NCI-H187 treated with DMSO at 0.1 percent for 48 hours (cell line): Measurements from ENCODE around the gene ERC2.
"Not testable (repeated sequence)": the region's sequence is repeated elsewhere in the genome, so short reads cannot be mapped to it uniquely, and the experiment has no call there.

ENCODE experiments used
- DNase-seq: peaks from one replicate; lab custom pipeline; 2025; lab: John Stamatoyannopoulos, UW

The ERC2 gene

DNA sequence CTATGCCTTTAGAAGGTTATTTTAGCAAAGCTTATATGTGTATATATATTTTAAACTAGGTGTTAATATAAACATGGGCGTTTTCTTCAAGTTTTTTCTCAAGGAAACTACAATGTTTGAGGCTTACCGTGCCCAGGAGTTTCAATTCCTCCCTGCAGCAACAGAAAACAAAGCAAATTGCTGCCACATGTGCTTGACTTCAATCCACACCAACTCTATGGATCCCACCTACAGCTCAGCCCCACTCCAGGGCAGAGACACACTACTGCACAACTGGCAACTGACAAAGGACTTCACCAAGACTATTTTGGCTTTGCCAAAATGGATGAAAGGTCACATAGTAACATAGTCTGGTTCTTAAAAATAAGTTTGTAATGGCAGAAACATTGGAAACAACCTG, 346.6 kb downstream of the ERC2 start:
- no peak for DNase-seq

DNA sequence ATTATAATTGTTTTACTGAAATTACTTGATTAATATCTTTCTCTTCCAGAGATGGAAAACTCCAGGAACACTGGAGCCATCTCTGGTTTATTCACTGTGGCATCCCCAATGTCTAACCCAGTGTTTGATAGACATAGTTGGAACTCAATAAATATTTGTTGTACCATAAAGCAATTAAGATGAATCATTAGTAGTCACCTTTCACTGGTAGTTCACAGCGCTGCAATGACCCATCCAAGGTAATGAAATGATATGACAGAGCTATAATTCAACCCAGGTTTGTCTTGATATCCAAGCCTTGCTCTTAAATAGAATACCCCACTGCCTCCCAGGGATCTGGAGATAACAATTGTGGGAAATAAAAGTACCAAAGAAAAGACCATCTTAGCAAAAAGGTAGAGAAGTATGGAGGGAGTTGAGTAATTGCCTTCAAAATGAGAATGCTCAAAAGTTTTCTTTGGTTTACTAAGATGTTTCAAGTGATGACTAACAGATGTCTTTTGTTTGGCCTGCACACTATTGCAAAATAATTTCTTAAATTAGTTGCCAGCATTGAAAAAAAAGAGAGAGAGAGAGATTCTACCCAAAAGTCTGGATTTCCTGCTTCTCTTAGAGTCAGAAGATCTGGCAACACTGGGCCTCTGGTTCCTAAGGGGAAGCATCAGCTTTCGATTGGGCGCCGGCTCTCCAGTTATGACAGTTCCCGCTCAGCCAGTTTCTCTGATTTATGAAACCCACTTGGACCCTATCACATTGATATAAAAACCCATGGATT, 348.5 kb downstream of the ERC2 start:
- no peak for DNase-seq

DNA sequence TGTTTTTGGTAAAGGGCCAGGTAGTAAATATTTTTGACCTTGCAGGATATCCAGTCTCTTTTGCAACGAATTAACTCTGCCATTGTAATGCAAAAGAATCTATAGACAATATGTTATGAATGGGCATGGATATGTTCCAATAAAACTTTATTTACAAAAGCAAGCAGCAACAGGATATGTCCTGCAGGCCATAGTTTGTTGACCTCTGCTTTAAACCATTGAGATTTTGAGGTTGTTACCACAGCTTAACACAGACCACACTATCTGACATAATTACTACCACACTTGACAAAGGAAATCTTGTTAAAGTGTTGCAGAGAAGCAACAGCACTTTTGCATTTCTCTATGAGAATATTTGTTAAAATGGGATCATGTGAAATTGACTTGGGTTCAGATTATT, 349.3 kb downstream of the ERC2 start:
- no peak for DNase-seq

DNA sequence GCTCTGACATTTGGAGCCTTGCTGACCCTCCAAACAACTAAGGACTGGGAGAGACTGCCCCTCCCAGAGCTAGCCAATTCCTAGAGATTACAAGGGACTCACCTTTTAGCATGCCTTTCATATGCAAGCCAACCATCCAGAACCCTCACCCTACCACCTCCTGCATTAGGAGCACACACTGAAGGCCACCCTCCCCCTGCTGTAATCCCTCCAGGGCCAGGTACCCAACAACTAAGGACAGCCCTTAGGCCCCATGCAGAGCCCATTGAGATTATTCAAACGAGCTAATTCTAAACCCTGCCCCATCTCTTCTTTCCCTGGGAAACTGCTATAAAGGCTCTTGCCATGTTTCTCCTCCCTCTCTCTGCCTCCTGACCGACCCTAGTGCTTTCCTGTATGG, 352.6 kb downstream of the ERC2 start:
- no peak for DNase-seq

DNA sequence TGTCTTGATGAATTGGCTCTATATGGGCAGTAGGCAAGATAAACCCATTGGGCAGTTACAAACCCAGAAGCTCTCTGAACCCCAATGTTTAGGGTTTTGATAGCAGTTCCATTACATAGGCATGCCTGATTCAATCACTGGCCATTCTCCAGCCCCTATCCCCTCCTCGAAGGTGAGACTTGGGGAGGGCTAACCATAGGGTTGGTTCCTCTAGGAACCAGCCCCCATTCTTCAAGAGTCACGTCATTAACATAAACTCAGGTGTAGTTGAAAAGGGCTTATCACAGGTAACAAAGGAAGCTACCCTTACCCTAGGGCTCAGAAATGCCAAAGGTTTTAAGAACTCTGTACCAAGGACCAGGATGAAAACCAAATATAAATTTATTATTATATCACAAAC, 353.1 kb downstream of the ERC2 start:
- DNase-seq, result no peak

DNA sequence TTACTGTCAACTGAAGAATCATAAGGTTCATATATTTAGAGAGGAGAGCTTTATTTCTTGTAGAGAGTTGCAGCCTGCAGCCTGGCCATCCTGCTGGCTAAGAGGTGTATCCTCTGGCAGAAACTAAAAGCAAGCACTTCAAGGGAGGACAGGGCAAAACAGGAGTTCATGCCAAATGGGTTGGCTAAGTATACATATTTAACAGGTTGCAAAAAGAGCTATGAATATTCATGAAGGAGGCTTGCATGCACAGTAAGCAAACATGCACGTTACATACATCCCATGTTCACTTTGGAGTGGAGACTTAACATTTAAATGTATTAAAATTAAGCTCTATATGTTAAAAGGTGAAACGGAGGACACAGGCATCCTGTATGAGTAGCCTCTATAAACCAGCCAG, 354.4 kb downstream of the ERC2 start:
- DNase-seq, result no peak

DNA sequence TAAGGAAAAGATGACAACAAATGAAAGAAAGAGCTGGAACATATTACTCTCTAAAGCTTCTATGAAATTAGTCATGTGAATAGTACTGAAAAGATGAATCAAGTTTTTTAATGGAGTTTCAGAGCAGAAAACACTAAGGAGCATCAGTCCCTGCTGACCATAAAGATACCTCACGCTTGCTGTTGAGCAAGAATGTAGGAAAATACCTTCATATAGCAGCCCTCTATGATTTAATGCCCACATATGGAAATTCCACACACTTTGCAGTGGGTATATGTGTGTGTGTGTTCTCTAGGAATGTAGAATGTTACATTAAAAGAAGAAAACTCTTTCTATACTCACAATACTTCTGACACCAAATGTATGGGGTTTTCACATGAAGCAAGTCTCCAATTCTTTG, 355.0 kb downstream of the ERC2 start:
- no peak for DNase-seq

DNA sequence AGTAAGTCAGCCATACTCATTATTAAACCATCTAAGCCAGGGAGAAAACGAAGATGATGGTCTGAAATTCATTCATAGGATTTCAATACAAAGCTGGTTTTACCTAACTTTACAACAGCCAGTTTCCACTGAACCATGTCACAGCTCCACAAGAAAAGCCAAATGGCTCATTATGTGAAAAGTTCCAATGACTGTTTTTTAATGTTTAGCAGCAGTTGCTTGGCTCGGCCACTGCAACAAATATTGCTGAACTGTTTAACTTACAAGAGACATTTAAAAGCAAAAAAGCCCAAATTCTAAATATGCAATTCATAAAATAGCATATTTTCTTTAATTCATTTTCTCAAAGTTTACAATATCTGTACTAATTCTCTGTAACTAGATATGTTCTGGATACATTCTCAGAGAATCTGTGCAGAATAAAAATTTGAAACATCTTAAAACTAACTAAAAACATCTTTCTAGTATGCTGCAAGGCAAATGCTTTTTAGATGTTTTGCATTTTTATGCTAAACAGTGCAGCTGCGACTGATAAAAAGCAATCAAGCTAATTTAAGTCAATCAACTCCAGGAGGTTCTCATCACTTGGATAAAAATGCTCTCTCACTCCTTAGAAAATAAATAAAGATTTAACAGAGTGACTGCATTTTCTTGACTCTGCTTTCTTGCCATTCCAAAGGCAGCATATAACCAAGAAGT, 356.5 kb downstream of the ERC2 start:
- DNase-seq, result no peak

DNA sequence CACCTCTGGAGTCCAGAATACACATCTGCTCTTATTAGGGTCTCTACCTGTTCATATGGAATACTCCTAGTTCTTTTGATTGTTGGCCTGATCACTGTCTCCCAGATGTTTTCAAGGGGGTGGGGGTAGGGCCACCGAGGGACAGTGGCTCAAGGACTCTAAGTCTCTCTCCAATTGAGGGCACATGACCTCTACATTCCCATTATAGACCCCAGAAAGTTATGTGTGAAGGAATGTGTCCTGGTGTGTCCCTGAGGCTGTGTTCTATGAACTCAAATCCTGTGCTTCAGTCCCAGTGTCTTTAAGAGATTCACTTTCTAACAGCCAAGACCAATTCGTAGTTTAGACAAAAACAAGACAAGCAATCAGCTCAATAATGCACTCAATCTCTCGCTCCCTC, 357.4 kb downstream of the ERC2 start:
- no peak for DNase-seq

DNA sequence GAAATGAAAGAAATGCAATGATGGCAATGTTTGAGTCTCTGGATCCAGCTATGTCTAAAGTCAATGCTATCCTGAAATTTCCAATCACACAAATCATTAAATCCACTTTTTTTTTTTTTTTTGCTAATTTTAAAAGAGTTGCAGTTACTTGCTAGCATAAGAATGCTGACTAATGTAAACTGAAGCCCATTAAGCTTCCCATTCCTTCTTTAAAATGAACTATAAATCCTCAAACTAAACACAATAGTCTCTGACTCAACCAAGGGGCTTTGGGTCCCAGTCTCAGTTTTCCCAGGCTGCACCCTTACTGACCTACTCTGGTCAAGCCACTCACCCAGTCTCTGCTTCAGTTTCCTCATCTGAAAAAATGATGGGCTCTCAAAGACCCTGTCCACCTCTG, 361.1 kb downstream of the ERC2 start:
- no peak for DNase-seq

DNA sequence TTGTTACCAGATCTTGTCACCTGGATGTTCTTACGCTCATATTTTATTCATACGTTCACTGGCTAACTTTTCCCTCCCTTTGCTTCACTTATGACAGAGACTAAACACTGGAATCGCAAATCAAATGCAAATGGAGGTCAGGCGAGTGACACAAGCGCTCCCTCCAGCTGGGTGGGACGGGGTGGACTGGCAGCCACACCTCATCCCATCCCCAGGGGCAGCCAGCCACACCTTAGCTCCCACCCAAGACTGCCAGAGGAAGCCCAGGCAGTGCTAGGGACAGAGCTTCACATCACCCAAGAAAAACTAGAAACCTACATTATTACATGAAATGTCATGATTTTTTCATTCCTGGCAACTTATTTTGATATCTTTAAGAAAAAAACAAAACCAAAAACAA, 366.2 kb downstream of the ERC2 start:
- DNase-seq, result no peak

DNA sequence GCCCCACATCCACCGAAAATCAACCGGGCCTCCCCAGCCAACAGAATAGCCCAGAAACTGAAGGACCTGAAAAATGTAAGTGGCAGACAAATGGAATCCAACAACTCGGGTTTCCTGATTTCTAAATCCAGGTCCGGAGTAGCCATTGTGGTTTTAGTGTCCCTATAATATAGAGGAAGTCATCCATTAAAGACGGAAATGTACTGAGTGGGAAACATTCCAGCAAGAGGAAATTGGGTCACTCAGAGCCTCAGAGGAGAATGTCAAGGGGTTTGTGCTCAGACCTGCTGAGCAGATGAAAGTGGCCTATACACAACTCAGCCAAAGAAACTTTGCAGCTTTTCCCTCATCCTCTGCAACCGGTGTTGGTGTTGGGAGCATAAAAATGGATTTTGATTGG, 366.7 kb downstream of the ERC2 start:
- no peak for DNase-seq

DNA sequence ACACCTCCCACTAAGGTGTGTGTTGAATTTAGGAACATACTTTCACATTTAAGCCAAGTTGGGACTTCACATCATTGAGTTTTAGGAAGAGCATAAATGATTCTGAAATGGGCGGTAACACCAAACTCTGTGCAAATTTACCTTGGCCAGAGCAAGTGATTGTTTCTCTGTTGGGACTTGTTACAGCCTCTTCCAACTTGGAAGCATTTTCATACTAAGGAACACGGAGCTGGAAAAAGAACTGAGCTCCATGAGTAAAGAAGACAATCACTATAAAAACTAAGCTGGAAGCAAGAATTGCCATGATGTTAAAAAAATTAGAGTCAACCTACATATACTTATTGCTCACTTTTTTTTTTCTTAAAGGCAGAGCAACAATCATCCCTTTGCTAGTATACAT, 371.3 kb downstream of the ERC2 start:
- no peak for DNase-seq

DNA sequence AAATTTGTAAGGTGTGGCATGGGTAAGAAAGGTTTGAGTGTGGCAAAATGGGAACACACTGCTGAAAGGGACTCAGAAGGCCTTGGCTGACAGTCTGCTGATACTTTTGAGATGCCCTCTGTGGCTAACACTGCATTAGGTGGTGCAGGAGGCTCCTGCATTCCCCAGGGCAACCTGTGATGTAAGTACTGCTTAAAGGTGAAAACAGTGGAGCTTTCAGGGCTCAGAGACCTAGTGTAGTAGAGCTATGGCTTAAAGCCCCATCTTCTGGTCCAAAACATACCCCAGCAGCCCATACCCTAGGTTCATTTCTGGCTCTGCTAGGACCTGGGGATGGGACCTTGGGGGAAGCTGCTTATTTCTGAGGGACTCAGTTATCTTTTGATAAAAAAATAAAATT, 374.1 kb downstream of the ERC2 start:
- DNase-seq, result no peak

DNA sequence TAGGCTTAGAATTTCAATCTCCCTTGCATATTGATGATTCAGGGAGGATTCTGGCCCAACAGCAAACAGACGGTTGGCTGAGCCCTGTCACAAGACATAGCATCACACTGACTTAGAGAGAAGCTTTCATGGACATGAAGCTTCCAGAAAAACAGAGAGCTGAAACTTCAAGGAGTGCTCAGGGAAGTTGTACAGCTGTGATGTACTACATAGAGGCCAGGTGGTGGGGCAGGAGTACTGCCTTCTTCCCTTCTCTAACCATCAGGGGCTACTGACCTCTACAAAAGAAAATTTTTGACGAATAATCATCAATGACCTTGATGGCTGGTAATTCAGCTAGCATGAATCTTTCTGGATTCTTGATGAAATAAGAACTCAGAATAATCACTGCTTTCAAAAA, 378.5 kb downstream of the ERC2 start:
- DNase-seq, result no peak

DNA sequence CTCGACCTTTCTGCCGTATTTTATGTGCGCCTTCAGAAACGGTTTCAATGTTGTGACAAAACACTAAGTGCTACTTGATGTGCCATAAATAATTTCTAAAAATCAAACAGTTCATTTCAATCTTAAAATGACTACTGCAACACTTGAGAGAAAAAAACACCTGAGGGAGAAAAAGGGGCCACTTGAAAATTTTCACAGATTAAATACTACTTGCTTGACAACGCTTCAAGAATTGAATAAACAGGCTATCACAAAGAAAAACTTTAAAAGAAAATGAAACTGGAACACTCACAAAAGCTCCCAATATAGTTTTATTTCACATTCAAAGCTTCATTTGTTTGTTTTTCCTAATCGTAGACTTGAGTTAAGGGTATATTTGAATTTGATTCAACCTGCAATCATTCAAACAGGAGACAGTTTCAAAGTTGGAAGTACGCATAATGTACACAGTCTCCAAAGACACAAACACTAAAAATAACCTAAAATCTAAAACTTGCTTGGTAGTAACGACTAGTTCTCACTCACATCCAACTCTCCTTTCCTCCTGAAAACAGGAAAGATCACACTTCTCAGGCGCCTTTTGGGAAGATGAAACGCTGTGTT, 380.7 kb downstream of the ERC2 start:
- no peak for DNase-seq

DNA sequence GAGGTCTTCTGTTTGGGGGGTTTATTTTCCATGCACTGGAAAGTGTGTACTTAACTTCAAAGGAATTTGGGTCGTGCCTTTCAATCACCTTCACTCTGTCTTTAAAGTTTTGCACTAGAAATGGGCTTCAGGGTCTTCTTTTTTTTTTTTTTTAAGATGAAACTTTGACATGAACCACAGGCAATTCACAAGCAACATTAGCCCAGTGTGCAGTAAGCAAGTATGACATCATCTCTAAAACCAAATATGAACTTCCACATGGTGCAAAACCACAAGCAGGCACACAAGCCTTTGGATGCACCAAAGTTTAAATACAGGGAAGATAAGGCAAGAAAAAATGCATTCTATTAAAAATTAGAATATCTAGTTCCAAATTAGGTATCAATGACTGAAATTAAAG, 381.9 kb downstream of the ERC2 start:
- no peak for DNase-seq

DNA sequence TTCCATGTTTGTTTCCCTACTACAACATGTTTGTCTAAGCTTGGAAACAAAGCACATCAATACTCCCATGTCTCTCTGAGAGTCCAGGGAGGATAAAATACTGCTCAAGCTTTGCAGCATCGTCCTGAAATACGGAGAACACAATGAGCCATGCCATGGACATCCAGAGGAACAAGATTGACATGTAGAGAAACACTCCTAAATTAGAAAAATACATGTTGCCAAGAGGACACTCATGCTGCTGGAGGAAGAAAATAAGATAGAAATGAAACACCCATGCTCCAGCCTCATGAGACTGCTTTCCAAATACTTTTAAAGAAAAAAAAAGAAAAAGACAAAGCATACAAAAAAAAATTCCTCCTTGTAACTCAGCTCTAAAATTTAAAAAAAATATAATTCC, 387.0 kb downstream of the ERC2 start:
- no peak for DNase-seq

DNA sequence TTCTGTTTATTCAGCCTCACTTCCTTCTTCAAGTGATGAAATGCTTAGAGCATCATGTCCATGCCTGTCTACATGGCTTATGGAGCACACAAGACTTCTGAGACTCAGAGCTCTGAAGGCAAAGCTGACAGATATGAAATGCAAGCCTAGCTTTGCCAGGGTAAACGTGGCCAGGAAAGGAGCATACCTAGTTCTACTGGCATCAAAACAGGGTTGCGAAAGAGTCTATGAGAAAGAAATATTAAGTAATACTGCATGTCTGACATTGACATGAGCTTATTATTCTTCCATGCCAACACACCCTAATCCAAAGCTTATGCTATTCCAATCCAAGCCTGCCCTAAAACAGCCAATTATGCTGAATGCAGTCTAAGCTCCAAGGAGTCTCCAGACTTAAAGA, 391.5 kb downstream of the ERC2 start:
- DNase-seq, result no peak

DNA sequence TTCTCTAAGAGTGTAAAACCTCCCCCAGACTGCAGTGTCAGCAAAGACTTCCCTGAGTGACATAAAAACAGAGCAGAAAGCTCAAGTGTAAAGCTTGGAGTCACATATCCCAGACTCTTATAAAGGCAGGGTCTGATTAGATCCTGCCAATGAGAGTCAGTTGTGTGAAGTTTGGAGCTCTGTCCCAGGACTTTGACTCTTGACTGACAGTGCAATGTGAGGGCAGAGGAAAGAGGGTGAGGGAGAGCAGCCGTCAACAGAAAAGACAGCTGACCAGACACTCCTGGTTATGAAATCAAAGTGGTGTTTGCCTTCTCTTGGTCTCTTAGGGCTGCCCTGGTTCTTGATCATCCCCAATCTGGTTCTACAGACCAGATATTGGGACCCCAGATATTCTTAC, 393.2 kb downstream of the ERC2 start:
- DNase-seq, result no peak

DNA sequence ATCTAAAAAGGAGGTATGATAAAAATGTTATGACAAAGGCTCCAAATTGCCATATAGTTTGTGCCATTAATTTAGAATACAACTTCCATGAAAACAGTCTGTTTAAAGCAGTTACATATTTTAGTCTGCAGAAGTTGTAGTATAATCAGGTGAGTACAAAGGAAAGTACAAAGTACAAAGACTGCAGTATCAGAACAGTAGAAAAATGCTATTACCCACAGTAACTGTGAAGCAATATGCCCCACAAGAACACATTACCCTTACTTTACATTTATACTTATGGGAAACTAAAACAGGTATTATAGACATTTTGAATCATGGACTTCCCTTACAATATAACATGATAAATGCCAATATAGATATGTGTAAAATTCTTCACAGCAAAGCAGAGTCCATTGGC, 398.5 kb downstream of the ERC2 start:
- DNase-seq, result no peak

DNA sequence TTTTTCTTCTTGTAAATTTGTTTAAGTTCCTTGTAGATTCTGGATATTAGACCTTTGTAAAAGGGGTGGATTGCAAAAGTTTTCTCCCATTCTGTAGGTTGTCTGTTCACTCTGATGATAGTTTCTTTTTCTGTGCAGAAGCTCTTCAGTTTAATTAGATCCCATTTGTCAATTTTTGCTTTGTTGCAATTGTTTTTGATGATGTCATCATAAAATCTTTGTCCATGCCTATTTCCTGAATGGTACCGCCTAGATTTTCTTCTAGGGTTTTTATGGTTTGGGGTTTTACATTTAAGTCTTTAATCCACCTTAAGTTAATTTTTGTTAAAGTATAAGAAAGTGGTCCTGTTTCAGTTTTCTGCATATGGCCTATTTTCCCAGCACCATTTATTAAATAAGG, 401.9 kb downstream of the ERC2 start:
- not testable (repeated sequence) for DNase-seq

DNA sequence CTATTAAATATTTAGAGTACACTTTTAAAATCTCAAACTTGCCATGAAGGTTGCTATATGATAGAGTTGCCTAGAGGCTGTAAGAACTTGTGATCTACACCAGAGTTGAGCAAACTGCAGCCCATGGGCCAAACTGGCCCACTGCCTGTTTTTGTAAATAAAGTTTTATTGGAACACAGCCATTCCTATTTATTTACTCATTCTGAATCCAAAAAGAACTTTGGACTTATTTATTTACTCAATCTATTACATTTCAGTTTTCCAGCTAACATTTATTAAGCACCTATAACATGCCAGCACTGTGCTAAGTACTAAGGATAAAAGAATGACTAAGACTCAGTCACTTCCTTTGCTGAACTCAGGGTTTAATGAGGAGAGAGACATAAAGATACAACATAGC, 403.6 kb downstream of the ERC2 start:
- no peak for DNase-seq

DNA sequence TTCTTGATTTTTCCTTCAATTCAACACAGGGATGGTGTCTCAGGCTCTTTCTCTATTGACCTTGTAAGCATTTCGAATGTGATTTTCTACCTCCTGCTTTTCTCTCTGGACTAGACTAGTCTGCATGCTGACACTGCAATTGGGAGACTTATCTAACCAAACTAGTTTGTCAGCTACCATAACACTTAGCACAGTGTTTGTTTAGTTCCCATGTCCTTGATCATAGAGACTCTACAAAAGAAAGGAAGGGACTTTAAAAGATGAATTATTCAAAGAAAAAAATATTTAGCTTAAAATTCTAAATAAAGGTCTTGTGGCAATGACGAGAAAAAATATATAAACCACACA, 407.0 kb downstream of the ERC2 start:
- no peak for DNase-seq
